GM10266 (cell line): ENCODE results near the gene JOSD2.
"Not testable (repeated sequence)": the region's sequence is repeated elsewhere in the genome, so short reads cannot be mapped to it uniquely, and the experiment has no call there.

ENCODE experiments used
- DNase-seq: peaks from one replicate; pipeline ENCODE4 v3.0.0; 2012; ENCODE audit errors: extremely low spot score
- CTCF ChIP-seq: IDR thresholded peaks from 2 replicates; pipeline ENCODE4 v1.5.1; 2012; ENCODE audit warnings: mild to moderate bottlenecking, low read depth; ENCODE audit not compliant: control insufficient read depth, insufficient read depth; ENCODE audit errors: missing control alignments

Gene JOSD2

GRCh38 chr19:50532952-50533351, 22.0 kb upstream of the JOSD2 start:
- no peak for TF ChIP-seq CTCF
- no peak for DNase-seq

- DNase-seq: no peak
- TF ChIP-seq CTCF: no peak
Observed at GRCh38 chr19:50531171-50531612, 20.2 kb upstream of the JOSD2 start.

- DNase-seq: not testable (repeated sequence)
Observed at GRCh38 chr19:50528052-50528451, 17.1 kb upstream of the JOSD2 start.

- no peak for DNase-seq
- TF ChIP-seq CTCF: no peak
Observed at GRCh38 chr19:50522881-50523280, 11.9 kb upstream of the JOSD2 start.

GRCh38 chr19:50520822-50521465, 10.0 kb upstream of the JOSD2 start:
- no peak for TF ChIP-seq CTCF
- DNase-seq: no peak

GRCh38 chr19:50519006-50519575, 8.1 kb upstream of the JOSD2 start:
- no peak for DNase-seq
- no peak for TF ChIP-seq CTCF

GRCh38 chr19:50518091-50519005, 7.4 kb upstream of the JOSD2 start:
- no peak for DNase-seq
- no peak for TF ChIP-seq CTCF
